ENCODE measurements around the gene SBF2. TPM values are rescaled to one million over a fixed set of nuclear protein-coding genes. Genes with fewer than 3 reads are reported as not detected.

SBF2 gene
- total RNA-seq, 1 donor from 2014 or later, result 6.1 TPM

DNA sequence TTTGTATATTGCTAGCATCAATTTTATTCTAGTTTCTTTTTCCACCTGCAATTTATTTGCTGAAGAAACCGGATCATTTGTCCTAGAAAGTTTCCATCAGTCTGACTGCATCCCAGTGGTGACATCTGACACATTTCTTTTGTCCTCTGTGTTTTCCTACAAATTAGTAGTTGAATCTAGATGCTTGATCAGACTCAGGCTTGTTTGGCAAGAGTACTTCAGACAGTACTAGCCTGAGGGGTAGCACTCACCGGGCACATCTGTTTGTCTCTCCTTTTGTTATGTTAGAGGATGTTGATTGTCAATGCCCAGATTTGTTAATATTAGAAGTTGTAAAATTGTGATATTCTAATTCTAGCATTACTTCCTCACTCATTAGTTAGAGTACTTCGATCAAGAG lies 425.4 kb downstream of the SBF2 start:
- intact Hi-C loops (cut with micrococcal nuclease), result no loop called here

DNA sequence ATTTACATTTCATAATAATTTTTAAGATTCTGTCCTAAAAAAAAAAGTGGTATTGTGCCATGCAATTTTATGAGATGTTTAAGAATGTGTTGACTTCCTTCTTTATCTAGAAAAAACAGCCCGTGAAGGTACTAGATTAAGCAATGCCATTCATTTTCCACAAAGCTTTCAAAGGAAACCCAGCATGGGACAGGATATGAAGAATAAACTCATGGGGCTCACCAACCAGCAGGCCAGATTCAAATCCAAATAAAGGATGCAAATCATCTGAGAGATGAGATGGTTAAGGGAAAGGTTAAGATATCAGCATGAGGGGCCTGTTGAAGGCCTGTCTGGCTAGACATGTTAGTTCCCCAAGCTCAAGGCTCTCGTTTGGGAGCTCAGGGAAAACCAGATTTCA lies 431.0 kb downstream of the SBF2 start:
- intact Hi-C loops (cut with micrococcal nuclease), result loop anchor here (1.0 to 5.0 kb wide), 7 partner anchors 104 to 503 kb away; no protein-coding TSS in a partner anchor

DNA sequence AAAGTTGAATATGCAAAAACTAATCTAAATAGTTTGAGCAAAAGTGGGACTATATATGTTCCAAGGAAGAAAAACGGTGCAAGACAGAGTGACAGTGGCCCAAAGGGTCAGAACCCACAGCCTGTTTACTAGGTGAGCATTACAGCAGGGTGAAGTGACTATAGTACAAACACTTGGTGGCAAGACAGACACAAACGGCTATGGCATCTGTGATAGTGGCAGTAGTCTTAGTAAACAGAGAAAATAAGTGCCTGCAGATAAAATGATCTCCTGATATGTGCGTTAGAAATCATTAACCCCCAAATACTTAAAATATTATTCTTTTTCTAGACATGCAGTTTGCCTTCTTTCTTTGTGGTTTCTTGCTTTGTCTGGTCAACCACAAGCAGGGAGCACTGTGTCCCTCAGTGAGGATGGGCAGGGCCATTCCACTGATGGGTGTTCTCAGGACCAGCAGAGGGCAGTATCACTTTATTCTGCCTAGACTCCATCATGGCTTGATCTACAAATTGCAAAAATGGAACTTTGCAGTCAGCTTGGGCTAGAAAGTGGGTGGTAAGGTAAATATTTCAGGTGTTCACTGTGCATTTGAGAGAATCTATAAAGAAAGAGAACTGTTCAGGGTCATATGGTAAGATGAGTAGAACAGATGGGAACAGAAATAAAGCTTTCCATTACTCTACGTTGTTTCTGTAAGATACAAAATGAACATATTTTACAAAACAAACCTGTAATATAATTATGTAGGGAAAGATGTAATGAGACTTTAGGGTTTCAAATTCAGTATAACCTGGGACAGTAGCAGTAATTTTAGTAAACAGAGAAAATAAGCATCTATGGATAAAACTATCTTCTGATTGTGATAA lies 431.9 kb downstream of the SBF2 start:
- intact Hi-C loops (cut with micrococcal nuclease), result loop anchor here (1.0 to 5.0 kb wide), 6 partner anchors 103 to 461 kb away; no protein-coding TSS in a partner anchor

DNA sequence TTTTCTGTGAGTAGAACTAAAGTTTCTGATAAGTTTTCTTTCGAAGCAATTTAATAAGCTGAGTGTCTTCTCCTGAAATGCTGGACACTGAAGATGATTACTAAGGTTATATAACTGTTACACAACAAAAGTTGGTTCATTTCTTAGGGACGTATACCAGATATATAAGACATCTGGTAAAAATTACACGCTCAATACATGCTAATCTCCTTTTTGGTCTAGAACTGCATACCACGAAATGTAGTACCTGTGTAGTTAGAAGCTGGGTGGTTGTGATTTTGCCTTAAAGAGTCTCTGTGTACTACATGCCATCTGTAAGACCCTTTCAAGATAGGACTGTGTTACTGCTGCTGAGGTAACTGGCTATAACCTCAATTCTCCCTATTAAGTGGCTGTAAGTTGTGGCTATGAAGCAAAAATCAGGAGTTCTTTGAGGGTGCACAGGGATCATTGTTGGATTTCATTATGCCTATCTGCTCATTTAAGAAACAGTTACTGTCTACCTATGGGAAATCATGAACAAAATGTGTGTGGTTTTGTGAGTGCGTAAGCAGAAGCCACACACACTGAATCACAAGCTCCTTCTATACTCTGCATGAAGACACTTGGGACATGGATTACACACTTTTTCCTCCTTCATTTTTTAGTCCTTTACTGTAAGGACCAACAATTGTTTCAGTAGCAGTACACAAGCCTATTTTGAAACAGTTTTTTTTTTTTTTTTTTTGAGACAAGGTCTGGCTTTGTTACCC lies 434.3 kb downstream of the SBF2 start:
- intact Hi-C loops (cut with micrococcal nuclease), result loop anchor here (1.0 to 5.0 kb wide), 2 partner anchors 19 to 247 kb away; no protein-coding TSS in a partner anchor

DNA sequence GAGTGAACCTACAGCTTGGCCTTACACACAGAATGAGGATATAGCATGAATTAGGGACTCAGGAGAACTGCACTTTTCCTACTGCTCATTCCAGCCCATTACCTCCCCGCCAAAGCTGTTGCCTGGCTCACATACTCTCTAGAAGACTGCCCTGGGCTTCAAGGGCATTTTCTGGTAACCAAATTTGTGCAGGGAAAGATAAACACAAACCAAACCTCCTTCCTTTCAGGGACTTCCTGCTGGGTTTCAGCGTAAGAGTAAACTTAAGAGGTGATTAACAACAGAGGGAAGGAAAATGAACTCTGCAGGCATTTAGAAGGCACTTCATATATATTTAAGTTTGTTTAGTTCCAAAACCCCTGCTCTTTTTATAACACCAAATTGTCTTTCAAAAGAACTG lies 435.2 kb downstream of the SBF2 start:
- intact Hi-C loops (cut with micrococcal nuclease), result no loop called here

DNA sequence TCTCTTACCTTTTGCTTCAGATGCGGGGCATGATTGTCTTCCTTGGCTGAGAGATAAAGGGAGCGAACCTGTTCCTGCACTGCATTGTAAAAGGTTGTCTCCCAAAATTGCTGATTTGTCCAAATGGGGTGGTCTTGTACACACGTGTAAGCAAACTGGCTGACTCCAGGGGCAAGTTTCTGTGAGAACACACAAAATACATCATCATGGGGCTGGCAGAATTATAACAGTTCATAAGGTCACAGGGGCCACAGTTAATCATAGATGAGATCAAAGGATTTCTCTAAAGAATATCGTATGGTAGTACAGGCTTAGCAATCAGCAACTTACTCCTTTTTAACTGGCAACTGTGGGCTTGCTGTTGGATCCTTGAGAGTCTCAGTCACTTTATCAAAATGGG lies 435.8 kb downstream of the SBF2 start:
- intact Hi-C loops (cut with micrococcal nuclease), result no loop called here

DNA sequence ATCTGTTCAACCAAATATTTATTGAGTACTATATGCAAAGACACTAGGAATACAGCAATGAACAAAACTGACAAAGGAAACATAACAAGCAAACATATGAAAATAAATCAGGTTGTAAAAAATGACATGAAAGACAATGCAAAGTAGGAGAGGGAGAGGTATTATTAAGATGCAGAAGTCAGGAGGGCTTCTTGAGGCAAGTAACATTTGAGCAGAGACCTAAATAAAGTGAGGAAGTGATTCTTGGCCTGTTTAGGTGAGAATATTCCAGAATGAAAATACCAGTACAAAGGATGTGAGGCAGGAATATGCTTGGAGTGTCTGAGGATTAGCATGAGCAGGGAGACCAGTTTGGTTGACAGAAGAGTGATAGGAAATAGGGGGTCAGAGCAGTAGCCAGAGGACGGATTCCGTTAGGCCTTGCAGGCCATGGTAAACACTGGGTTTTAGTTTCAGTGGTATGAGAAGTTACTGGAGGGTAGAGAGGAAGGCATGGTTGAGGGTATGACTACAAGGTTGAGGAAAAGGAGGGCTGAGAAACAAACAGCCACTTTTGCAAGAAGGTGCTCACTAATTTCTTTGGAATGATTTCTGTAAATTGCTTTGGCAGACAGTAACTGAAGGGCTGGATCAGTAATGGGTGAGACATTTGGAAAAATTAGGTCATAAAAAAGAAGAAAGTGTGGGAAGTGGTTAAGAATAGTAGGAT lies 438.3 kb downstream of the SBF2 start:
- intact Hi-C loops (cut with micrococcal nuclease), result no loop called here

DNA sequence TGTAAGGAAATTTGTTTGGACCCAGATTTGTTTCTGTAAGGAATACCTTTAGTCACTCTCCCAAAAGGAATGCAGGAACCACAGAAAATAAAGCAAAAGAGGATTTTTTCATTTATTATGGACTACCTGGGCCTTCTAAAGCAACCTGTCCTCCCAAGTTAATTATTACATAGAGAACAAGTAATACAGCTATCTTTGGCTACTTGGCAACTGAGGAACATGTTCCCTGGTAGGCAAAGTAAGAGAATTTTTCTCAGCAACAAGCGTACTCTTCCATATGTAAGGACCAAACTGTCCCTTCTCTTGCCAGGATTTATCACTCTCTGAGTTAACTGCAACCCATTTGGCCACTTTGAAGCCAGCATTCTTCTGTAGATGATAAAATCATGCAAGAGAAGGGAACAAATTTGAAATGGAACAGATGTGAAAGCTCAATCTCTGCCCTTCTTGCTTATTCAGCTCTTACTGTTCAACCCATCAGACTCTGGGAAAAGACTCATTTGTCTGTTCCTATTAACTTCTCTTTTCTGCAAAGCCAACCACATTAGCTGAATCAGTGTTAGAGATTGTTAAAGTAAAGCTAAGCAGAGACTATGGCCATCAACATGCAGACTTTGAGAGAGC lies 440.0 kb downstream of the SBF2 start:
- intact Hi-C loops (cut with micrococcal nuclease), result no loop called here

DNA sequence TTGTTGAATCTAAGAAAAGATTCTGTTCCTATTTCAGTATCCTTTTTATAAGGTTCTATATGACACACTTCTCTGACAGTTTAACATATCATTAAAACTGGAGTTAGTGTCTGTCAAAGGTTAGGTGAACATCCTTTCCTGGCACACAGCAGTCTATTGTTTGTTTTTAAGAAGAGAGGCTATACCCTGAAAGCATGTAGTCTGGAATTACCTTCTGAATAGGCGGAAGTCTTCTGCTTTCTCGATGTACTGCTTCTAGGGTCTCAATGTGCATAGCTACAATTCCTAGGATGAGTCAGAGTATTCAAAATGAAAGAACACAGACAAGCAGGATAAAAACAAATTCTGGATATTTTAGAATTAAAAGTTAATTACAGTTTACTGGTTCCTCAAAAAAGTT lies 441.6 kb downstream of the SBF2 start:
- intact Hi-C loops (cut with micrococcal nuclease), result no loop called here

DNA sequence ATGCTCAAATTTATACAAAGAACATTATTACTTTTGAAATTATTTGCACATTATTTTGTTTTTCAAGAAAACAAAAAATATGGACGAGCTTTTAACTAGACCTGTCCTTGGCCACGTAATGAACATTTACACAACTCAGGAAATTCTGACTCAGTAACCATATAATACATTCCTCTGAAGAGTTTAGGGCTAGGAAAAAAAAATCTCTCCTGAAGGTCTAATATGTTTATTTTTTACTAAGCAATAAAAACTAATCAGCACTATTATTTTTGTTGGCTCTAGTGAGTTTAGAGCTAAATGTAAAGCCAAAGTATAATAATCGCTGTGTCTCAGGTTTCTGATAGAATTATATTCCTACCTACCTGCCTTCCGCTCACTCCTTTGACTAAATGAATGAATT lies 442.7 kb downstream of the SBF2 start:
- intact Hi-C loops (cut with micrococcal nuclease), result no loop called here

DNA sequence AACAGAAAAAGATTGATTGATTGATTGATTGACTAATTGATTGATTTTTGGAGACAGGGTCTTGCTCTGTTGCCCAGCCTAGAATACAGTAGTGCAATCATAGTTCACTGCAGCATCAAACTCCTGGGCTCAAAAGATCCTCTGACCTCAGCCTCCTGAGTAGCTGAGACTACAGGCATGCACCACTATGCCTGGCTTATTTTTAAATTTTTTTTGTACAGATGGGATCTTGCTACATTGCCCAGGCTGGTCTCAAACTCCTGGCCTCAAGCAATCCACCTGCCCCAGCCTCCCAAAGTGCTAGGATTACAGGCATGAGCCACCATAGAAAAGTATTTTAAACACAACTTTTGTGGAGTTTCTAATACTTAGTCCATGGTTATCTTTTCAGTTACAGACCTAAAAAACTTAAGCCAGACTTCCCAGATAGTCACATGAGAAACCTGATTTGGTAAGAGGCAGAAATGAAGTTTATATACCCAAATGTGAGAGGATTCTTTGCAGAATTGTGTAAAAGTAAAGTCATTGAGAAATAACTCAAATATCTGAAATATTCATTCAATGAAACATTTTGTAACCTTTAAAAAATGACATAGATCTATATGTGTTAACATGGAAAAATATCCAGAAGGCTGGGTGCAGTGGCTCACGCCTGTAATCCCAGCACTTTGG lies 443.7 kb downstream of the SBF2 start:
- intact Hi-C loops (cut with micrococcal nuclease), result no loop called here

DNA sequence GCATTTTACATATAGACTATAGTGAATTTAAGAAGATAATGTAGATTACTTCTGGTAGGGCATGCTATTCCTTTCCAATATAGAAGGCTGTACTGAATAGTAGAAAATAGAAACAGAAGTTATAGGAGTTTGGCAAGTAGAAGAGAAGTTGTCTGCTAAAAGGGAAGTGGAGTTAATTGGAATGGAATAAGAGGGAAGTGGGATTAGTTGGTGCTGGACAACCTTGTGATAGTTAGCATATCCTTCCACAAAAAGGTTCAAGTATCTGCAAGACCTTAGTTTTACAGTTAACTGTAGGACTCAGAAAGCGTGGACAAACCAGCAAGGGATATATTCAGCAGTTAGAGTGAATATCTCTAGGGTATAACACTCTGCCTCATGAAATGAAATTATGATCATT lies 444.6 kb downstream of the SBF2 start:
- intact Hi-C loops (cut with micrococcal nuclease), result no loop called here

DNA sequence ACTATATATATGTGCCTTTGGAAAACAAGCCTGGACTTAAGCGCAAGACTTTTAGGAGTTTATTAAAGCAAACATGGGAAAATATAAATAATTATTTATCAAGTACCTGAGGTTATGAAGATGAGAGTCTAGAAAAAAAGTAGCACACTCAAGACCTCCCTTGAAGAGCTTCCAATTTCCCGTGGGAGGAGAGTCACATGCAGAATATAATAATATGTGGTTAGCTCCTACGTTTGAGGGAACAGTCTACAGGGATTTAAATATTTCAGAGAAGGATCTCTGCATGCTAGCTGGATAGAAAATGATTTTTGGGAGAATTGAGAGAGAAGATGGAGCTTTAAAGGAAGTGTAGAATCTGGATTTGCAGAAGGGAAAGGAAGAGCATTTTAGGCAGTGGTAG lies 446.4 kb downstream of the SBF2 start:
- intact Hi-C loops (cut with micrococcal nuclease), result no loop called here

DNA sequence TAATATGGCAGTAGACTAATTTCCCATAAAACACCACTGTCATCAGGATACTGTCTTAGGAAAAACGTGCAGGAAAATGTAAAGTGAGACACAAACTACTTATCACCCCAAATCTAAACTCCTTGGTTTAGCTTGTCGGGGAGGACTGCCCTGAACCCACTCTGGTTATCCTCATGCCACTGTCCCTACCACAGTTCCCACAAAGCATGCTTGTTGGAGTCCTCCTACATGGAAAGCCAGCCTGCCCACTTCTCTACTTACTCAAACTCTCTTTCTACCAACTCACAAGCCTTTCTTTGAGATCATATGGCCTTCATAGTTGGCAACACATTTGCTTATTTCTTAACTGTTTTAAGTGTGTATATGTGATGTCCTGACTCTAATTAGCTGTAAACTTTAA lies 451.1 kb downstream of the SBF2 start:
- intact Hi-C loops (cut with micrococcal nuclease), result no loop called here

DNA sequence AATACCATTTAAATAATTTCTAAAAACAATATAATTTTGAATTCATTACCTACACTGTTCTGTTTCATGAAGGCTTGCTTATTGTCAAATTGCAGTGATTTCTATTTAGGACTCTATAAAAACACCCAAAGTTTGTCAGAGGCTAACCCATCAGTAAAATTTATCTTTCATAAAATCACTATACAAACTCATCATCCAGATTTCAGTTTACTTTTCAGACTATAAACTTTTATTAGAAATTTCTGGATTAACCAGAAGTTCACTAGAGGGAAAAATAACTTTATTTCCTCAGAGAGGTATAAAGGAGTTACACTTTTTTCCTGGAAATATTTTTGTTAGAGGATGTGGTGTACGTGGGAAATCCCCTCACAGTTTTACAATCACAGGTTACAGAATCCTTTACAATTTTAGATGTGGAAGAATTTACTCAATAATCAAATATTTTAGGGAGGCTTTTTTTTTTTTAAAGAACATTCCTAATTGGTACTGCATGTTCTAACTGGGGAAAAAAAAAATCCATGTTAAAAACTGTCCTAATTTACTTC lies 453.5 kb downstream of the SBF2 start:
- intact Hi-C loops (cut with micrococcal nuclease), result loop anchor here (1.0 to 2.0 kb wide), 3 partner anchors 20 to 464 kb away; partner anchors contain the start of gene ADM

DNA sequence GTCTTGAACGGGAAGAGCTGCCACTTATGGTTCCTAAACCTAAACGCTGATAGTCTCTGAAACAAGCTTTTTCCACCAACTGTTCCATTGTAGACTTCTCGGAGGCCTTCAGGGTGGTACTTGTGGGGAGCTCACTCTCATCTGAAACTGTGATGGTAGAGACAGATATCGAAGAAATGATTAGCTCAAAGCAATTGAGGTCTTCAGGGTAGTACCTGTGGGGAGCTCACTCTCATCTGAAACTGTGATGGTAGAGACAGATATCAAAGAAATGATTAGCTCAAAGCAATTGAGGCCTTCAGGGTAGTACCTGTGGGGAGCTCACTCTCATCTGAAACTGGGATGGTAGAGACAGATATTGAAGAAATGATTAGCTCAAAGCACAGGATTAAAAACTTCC lies 454.5 kb downstream of the SBF2 start:
- intact Hi-C loops (cut with micrococcal nuclease), result no loop called here

DNA sequence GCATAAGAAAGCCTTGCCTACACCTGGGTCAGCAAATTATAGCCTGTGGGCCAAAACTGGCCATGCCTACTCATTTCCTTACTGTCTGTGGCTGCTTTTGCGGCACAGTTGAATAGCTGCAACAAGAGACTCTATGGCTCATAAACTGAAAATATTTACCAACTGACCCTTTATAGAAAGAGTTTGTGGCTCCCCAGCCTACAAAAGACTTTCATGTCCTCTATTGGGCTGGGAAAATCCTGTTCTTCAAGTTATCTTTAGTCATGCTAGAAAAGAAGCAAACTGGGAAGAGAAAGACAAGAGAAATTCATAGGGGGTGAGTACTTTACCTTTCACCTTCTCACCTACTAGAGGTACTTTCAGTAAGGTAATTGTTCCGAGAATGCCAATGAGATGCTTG lies 455.1 kb downstream of the SBF2 start:
- intact Hi-C loops (cut with micrococcal nuclease), result no loop called here

DNA sequence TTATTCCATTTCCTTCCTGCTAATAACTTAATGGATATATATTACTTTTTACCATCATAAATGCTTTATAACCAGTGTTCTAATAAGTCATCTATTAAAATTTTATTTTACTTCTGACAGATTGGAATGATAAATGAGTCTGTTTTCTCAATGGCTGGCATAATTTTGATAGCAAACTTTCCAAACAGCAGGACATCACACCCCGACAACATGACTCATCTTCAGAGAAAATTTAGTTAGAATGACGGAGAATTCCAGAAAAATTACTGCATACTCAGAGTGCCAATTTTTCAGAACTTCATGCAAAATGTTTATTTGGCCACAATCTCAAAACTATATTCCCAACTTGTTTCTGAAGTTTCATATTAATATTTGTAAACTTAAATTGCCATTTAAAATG lies 455.8 kb downstream of the SBF2 start:
- intact Hi-C loops (cut with micrococcal nuclease), result no loop called here

DNA sequence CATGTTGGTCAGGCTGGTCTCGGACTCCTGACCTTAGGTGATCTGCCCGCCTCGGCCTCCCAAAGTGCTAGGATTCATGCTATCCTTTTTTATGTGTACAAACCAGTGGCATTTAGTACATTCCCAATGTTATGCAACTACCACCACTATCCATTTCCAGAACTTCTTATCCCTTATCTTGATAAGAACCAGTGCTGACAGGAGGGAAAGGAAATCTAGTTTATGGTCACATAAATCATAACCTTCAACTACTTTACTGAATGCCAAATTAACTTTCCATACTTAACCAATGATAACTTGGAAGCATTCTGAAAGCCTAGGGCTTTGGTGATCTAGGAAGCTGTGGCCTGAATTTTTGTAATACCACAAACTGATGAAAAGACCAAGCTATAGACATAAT lies 459.7 kb downstream of the SBF2 start:
- intact Hi-C loops (cut with micrococcal nuclease), result no loop called here

DNA sequence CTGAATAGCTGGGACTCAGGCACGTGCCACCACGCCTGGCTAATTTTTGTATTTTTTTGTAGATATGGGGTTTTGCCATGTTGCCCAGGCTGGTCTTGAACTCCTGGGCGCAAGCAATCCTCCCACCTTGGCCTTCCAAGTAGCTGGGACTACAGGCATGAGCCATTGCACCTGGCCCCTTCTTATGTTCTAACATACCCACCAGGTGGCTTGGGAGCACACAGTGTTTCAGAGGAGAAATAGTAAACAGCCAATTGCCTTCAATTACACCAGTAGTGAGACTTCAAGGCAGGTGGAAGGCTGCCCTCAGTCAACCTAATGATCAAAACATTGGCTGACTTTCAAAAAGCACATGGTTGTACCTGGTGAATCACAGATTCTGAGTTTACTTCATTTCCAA lies 462.9 kb downstream of the SBF2 start:
- intact Hi-C loops (cut with micrococcal nuclease), result no loop called here

DNA sequence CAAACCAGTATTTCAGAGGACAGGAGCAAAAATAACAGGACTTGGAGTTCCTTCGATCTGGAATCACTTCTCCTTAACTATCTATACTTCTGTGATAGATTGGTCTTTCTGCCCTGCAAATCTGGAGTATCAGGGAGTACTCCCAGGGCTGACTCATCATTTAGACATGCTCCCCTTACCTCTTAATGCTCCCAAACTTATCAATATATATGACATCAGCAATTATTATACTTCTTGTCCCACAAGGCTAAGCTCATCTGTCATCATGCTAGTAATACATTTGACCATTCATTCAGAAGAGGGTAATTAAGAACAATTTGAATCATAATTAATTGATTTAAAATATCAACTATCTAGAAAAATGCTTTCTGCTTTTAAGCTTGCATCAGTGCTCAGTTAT lies 466.3 kb downstream of the SBF2 start:
- intact Hi-C loops (cut with micrococcal nuclease), result no loop called here

Measured in T-helper 1 cell treated with Interleukin-12 subunit alpha and Interleukin-12 subunit beta and Interleukin-4 antibody, amounts not matched to agents 30 ng/mL and 1 ng/mL, for 36 hours (primary cell).